HL-60/S4 treated with retinoic acid at 250 ng/mL for 4 days and 3 days (cell line): ENCODE data around the gene MTUS2.

ENCODE experiments used
- in situ Hi-C: fragments of 300-500 bp; cut with MboI; formaldehyde crosslinking; loops from 2 replicates; pipeline ENCODE4 v1.7.0; 2022; ENCODE audit warnings: low sequenced_read_pairs

Gene MTUS2

DNA sequence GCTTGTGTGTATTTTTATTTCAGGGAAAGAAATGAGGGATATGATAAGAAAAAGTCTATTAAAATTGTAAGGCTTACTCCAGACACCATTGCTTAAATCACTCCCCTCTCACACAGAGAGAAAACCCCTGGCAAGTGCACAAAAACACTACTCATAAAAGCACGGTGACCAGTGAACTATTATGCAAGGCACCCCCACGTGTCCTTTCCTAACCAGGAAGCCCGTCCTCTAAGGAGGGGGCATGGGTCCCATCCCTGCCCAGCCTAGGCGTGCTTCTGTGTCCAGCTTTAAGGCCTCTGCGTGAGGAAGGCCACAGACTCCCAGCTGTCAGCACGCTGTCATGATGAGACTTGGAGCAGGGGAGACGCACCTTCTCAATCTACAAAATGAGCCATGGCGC lies 691.8 kb downstream of the MTUS2 start:
- in situ Hi-C loops: loop anchor here (25.0 kb wide), 2 partner anchors 200 to 600 kb away; no protein-coding TSS in a partner anchor

DNA sequence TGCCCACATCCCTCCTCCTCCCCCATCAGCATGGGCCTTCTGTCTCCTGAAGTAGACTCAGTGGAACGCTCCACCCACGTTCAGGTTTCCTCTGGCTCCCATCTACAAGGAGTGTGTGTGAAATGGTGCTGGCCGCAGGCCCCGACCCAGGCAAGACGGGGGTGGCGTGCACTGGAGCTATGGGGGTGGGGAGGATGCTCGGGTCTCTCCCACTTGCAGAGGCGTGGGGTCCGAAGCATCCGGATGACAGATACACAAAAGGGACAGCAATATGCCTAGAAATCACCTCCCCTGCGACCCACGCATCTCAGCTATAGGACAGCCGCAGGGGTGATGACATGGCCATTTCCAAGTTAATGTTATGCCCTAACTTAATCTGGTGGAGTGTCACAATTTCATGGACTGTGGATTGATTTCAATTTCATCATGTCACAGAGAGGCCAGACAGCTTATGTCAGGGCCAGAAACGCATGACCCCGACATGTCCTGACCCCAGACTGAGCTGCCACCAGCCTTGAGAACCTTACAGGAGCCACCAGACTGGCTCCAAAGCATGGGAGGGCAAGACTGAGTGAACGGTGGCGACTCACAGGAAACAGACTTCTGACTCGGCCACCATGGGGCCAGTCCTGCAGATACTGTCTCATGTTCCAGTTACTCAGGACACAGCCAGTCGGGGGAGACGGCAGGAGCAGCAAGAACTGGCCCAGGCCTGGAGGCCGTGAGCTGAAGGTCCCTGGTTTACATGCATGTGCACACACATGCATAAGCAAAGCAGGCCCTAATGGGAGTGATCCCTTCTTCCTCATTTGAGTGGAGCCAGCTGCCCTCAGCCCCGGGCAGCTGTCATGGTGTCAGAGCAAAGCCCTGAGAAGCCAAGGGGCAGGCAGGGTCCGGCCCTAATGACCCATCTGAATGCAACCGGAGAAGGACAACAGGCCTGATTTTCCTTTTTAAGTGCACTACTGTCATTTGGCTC lies 693.2 kb downstream of the MTUS2 start:
- in situ Hi-C loops: loop anchor here (25.0 kb wide), 2 partner anchors 199 to 599 kb away; no protein-coding TSS in a partner anchor

DNA sequence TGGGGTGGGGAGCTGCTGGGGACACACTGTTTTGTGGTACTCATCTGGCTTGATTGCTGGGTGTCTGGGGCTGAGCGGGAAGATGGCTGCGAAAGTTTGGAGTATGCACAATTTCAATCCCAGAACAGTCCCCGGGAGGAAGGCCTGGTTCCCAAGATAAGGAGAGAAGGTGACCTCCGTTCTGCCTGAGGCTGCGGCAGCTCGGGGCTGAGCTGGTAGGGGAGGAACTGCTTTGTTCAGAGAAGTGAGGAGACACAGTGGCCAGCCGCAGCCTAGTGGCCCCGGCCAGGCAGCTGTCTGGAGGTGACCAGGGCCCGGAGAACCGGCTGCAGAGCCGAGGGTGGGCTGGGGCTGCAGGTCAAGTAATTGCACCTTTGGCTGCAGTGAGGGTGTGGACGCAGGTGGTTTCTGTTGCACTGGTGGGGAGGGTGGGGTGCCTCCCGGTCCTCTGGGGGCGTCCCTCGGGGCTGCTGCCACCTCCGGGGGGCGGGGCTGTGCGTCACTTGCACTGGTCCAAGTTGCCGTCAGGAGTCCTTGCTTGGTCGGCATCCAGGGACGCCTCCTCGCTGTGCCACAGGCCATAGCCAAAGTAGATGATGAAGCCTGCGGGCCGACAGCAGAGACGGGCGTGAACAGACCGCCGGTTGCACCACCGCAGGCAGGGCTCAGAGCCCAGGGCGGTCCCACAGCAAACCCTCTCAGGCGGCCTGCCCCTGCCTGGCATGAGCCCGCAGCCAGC lies 694.0 kb downstream of the MTUS2 start:
- in situ Hi-C loops: loop anchor here (25.0 kb wide), 2 partner anchors 198 to 598 kb away; no protein-coding TSS in a partner anchor

- in situ Hi-C loops: loop anchor here (25.0 kb wide), 2 partner anchors 197 to 597 kb away; no protein-coding TSS in a partner anchor
Measured at GRCh38 chr13:29514720-29515310, 694.7 kb downstream of the MTUS2 start.

GRCh38 chr13:29515372-29515771 lies 695.2 kb downstream of the MTUS2 start:
- in situ Hi-C loops: loop anchor here (25.0 kb wide), 2 partner anchors 197 to 597 kb away; no protein-coding TSS in a partner anchor

GRCh38 chr13:29516012-29516411 lies 695.9 kb downstream of the MTUS2 start:
- in situ Hi-C loops: loop anchor here (25.0 kb wide), 2 partner anchors 196 to 596 kb away; no protein-coding TSS in a partner anchor

DNA sequence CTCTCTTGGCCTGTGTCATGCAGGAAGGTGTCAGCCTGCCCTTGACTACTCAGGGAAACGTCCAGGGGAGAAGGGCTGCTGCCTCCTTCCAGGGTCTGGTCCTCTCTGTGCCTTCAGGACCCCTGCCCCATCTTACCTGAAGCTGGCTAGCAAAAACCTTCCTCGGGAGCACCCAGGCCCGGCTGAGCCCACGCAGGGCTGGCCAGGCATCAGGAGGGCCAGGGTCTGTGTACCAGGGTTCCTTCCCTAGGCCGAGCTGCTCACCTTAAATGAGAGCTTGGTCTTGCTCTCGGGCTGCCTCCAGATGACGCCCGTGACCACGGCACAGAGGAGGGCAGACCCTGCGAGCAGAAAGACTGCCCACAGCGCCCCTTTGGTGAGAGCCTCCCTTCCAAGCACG lies 696.7 kb downstream of the MTUS2 start:
- in situ Hi-C loops: loop anchor here (25.0 kb wide), 2 partner anchors 195 to 595 kb away; no protein-coding TSS in a partner anchor

DNA sequence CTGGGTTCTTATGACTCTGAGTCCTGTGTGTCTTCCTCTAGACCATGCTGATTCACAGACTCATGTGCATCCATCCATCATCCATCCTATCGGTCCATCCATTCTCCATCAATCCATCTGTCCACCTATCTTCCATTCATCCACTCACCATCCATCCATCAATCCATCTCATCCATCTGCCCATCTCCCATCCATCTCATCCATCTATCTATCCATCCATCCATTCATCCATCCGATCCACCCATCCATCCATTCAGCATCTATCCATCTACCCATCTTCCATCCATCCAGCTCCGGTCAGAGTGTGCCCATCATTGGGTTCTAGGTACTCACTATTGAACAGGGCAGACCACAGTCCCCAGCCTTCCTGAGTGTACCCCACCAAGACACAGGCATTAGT lies 699.8 kb downstream of the MTUS2 start:
- in situ Hi-C loops: loop anchor here (25.0 kb wide), 2 partner anchors 192 to 592 kb away; no protein-coding TSS in a partner anchor

DNA sequence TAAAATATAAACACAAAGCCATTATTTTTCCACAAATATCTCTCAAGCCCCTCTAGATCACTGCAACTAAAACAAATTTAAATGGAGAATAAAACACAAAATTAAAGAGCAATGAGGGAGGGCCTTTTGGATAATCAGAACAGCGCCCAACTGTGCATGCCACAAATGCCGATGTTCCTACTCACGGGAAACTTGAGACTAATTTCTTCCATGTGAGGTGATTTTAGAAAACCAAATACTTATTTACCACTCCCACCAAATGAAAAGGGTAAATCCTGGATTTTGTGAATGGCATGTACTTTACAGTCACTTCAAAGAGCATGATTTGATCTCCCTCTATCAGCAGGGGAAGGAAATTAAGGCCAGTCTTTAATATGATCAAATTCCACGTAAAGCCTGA lies 700.5 kb downstream of the MTUS2 start:
- in situ Hi-C loops: loop anchor here (25.0 kb wide), 2 partner anchors 192 to 592 kb away; no protein-coding TSS in a partner anchor

GRCh38 chr13:29521336-29521735 lies 701.2 kb downstream of the MTUS2 start:
- in situ Hi-C loops: loop anchor here (25.0 kb wide), 2 partner anchors 191 to 591 kb away; no protein-coding TSS in a partner anchor

GRCh38 chr13:29522044-29522685 lies 702.0 kb downstream of the MTUS2 start:
- in situ Hi-C loops: loop anchor here (25.0 kb wide), 2 partner anchors 190 to 590 kb away; no protein-coding TSS in a partner anchor

DNA sequence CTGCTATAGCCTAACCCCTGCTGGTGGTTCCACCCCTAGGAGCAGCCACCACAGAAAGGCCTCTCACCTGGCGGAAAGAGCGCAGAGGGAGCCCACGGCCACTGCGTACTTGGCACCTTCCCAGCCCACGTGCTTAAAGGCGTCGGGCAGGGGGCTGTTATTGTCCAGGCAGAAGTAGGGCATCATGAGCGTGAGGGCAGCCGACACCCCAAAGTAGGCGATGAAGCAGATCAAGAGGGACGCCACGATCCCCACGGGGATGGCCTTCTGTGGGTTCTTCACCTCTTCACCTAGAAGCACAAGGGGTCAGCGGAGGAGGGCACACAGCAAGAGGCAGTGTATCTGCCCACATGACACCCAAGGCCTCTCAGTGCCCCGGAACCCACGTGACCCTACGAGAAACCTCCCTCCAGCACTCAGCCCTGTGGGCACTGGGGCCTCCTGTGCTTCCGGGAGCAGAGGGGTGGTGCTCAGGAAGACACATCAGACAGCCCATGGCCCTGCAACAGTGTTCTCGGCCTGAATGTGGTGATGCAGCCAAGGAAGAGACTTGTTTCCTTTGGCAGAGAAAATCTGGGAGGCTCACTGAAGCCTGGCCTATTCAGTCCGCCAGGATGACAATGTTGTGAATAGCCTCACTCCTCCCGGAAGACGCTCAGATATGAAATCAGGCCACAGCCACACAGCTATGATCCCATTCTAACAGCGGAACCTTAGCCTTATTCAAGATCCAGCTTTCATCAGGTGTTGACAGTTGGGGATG lies 703.2 kb downstream of the MTUS2 start:
- in situ Hi-C loops: loop anchor here (25.0 kb wide), 2 partner anchors 189 to 589 kb away; no protein-coding TSS in a partner anchor

GRCh38 chr13:29524176-29524575 lies 704.0 kb downstream of the MTUS2 start:
- in situ Hi-C loops: loop anchor here (25.0 kb wide), 2 partner anchors 188 to 588 kb away; no protein-coding TSS in a partner anchor

DNA sequence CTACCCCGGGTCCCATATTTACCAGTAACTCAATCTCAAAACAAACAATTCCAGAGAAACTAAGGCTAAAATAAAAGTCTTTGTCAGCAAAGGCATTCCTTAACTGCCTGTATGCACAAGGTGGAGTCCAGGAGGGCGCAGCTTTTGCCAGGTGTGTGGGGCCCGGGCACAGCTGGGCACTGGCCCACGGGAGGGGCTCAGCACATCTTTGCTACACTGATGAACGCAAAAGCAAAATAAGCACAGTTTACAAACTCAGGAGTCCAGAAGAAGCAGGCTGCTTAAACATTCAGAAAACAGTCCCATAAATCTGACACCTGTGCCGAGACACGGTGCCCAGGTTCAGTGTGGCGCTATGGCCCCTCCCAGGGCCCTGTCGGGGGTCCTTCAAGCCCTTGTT lies 704.5 kb downstream of the MTUS2 start:
- in situ Hi-C loops: loop anchor here (25.0 kb wide), 2 partner anchors 188 to 588 kb away; no protein-coding TSS in a partner anchor

- in situ Hi-C loops: no loop called here
Measured at GRCh38 chr13:29525757-29526156, 705.6 kb downstream of the MTUS2 start.

- in situ Hi-C loops: no loop called here
Measured at GRCh38 chr13:29526741-29527140, 706.6 kb downstream of the MTUS2 start.

DNA sequence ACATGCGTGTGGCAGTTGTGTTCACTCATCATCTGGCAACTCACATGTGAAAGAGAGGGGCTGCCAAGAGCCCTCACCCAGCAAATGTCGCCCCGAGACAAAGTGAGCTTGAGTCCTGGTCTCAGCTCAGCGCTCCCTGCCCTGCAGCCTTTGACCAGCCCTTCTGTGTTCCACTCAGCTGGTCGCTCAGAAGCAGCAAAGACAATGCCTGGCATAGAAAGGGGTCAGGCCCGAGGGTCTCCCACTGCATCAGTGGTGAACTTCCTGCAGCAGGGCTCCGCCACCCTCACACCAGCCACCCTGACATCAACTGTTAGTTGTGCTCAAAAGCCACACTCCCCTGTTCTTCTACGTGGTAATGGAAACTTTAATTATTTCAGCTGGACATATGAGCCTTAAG lies 707.4 kb downstream of the MTUS2 start:
- in situ Hi-C loops: no loop called here

DNA sequence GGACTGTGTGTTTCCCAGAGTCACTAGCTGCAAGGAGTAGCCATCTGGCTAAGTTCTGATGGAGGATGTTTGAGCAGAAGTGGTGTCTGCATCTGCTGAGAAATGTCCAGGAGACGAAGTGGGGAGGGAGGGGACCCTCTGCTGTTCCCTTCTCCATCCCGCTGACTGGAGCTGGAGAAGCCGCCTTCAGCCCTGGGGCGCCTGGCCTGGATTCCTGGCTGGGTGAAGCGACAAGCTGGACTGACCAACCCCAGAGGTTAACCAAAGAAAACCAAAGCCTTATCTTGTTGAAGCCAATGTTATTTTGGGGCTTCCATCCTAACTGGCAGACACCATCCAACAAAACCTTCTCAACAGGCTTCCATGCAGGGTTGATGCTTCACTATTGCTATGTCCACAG lies 707.8 kb downstream of the MTUS2 start:
- in situ Hi-C loops: no loop called here

DNA sequence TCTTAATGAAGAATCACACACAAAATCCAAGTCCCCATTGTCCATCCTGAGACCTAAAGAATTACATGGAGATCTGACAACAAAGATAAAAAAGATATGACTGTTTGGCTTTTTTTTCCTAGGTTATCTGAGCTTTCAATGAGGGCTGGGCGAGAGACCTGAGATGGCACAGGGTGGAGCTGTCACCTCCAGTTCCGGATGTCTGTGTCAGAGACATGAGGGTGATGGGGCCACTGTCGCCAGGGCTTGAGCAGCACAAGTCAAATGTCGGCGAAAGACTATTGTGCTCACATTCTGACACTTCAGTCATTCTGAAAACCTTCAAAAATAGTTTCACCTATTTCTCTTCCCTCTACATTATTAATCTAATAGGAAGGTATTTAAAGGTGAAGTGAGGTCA lies 709.6 kb downstream of the MTUS2 start:
- in situ Hi-C loops: no loop called here
